ENCODE data around the gene CR1.
"Not testable (repeated sequence)": the region's sequence is repeated elsewhere in the genome, so short reads cannot be mapped to it uniquely, and the experiment has no call there.

Gene CR1

DNA sequence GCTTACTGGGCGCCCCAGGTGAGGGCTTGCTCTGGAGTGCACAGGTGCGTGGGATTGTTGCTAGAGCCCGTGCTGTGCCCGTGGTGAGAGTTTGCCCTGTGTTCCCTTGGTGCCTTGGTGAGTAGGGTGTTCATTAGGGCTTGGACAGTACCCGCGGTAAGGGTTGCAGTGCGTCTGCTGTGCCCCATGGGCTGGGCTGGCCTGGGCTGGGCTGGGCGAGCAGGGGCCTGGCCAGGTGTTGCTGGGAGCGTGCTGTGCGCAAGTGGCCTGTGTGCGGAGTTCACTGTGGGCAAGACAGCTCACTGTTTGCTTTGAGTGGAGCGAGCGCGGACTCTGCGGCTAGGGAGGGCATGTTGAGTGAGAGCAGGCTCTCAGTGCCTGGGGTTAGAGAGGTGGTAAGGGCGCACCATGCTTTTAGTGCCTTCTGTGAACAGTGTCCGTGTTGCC is 149.7 kb downstream of the CR1 start:
- no peak for ATAC-seq

DNA sequence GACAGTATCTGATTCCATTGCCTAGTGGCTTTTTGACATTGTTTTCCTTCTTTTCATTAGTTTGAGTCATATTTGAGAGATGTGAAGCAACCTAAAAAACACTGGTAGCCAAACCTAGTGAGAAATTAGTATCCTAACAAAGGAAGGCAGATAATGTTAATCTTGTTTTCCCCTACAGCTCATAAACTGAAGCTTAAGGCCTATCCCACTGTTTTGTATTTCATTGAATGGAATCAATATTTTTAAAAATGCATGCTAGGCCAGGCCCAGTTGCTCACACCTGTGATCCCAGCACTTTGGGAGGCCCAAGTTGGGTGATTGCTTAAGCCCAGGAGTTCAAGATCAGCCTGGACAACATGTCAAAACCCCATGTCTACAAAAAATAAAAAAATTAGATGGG is 150.2 kb downstream of the CR1 start:
- ATAC-seq, result no peak

DNA sequence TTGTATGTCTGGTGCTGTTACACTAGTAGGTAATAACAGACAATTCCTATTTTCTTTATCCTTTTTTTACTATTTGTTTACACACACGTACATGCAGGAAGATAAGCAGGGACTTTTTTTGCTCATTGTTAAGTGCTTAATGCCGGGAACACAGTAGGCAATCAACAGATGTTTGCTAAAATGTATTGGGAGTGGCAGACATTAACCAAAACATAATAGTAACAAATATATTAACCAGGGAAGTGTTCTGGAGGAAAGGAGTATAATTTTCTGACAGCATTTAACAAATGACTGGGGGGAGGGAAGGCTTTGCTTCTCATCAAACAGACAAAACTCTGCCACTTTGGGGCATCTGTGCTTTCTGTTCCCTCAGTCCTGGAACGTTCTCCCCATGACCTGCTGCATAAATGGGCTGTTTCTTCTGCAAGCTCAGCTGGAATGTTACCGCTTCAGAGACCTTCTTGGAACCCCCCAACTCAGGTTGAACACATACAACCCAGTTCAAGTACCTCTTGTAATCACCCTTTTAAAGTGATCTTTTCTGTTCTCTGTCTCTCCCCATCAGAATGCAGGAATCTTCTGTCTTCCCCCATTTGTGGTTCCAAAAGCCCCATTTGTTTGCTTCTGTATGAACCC is 151.1 kb downstream of the CR1 start:
- no peak for ATAC-seq

DNA sequence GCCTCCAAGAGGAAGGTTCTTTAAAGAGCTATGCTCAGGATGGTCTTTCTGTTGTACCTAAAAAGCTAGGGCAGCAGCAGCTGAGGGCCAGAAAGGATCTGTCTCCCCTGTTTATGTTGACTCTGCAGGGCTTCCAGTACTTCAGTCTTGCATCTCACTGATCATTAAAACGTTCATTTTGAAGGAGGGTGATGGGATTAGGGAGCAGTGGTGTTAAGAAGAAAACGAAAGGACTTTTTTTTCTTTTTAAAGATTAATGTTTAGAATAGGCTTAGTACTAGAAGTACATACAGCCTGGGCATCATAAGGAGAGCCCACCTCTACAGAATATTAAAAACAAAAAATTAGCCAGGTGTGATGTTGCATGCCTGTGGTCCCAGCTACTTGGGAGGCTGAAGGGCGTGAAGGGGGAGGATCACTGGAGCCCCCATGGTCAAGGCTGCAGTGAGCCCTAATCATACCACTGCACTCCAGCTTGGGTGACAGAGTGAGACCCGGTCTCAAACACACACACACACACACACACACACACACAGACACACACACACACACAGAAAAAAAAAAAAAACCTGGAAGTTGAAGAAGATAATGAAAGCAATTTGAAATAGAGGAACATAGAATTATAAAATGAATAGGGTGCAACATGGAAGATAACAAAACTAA is 151.8 kb downstream of the CR1 start:
- ATAC-seq, result no peak

DNA sequence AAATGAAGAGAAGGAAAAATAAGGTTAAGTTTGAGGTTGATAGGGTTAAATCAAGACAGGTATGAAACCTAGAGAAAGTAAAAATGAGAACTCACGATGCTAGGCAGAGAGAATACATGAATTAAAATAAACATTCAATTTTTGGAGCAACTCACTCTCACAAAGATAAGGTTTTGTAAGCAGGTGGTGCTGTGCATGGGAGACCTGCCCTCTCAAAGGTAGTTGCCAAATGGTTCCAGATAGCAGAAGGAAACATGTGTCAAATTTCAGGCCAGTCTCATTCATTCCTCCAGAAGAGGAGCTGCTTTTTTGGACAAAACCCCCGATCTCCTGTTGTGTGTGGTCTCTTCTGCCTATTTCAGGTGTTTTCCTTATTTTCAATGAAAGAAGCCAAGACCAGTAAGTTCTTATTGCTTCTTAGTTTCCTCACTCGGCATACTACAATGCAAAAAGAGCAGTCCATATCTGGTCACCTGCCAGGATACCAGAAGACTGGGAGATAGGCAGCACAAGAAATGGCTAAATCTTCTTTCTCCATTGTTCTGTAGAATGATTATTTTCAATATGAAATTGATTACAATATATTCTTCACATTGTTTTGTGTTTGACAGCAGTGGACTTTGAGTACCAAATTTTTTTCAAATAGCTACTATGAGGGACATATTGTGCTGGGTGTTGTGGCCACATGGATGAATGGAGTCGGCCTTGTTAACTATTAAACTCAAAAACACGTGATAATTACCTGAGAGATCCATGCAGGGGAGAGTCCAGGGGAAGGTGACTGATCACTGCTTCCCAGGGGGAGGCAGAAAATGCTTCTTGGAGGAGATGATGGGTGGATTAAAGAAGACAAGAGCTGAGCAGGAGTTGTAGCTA is 152.6 kb downstream of the CR1 start:
- no peak for ATAC-seq

DNA sequence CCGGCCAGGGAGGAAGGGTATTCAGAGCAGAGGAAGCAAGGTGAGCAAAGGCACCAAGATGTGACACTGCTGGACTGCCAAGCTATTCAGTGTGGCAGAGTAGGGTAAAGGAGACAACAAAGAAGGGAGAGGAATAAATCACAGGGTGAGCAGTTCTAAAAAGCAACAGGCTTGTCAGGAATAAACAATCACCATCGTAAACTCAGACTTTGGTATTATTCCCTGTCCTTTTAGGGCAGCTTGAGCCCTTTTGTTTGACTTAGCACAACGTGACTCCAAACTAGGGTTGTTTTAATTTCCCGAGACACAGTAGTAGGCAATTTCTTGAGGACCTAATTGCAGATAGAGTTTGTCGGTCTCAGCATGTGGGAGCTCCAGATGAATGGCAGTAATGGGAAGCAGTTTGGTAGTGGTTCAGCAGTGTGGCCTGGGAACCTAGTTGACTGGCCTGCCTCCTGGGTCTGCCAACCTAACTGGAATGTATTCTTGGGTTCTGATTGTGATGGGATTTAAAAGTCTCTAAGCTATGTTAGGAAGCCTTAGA is 153.3 kb downstream of the CR1 start:
- ATAC-seq, result no peak

DNA sequence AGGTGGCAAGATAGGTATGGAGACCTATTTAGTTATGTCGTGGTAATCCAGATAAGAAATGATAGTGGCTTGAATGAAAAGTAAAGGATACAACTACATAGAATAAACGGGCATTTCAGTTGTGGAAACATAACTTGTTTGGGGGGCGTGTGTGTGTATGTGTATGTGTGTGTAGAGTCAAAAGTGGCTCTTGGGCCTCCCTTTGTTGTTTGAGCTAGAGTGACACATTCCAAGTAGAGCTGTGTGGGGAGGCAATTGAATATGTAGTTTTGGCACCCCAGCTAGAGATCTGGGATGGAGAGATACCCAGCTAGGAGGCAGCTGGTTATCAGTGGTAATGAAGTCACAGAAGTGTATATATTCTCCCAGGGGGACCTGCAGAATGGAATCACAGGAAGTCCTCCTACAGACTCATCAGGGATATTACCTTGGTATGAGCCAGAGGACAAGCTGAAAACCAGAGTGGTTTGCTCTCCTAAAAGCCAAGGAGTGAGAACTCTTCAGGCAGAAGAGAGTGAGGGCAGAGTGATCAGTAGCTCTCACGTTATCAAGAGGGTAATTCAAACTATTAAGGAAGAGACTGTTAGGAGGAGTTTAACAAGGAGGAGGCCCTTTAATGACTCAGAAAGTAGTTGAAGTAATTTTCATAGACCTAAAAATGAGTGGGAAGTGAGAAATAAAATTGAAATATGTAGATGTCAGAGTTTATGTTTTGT is 154.1 kb downstream of the CR1 start:
- no peak for ATAC-seq

DNA sequence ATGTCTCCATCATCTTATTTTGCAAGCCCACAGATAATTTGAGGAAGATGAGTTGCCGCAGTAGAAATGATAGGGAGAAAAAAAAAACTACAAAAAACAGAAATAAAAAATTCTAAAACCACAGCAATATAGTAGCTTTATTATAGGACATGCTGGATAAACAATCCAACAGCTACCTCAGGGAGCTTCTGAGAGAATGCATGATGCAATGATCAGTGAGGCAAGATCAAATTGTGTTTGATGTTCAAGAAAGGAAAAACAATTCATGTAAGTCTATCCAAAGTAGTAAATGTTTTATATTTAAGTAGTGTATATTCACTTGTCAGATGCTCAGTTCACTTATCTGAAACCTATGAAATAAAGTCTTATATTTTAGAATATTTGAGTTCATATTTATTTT is 155.6 kb downstream of the CR1 start:
- ATAC-seq, result no peak

DNA sequence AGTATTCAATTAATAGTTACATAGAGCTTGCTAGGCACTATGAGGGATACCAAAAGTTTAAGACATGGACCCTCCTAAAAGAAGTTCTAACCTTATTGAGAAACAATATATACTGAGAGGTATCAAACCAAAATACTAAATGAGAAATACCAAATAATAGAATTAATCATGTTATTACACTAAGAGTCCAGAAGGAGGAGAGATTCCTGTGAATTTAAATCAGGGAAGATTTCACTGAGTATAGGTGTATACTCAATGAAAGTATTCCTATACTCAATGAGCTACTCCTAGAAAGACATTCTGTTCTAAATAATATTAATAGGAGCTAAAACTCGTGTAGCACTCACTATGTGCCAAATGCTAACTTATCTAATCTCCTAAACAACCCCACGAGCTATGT is 158.4 kb downstream of the CR1 start:
- ATAC-seq, result no peak

DNA sequence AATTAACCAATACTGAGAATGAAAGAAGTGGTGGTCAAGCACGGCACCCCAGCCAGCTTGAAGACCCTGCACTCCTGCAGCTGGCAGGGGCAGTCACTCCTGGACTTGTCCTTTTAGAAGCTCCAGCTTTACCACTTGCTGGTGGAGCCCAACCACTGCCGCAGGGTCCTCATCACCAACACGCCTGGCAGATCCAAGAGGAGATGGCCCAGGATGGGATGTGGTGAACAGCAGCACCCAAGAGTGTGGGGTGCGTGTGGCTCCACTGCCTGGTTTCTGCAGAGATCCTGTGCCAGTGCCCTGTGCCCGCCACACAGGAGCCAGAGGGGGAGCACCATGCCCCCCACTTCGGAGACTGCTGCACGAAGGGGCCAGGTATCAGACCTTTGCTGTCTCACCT is 162.5 kb downstream of the CR1 start:
- no peak for ATAC-seq

DNA sequence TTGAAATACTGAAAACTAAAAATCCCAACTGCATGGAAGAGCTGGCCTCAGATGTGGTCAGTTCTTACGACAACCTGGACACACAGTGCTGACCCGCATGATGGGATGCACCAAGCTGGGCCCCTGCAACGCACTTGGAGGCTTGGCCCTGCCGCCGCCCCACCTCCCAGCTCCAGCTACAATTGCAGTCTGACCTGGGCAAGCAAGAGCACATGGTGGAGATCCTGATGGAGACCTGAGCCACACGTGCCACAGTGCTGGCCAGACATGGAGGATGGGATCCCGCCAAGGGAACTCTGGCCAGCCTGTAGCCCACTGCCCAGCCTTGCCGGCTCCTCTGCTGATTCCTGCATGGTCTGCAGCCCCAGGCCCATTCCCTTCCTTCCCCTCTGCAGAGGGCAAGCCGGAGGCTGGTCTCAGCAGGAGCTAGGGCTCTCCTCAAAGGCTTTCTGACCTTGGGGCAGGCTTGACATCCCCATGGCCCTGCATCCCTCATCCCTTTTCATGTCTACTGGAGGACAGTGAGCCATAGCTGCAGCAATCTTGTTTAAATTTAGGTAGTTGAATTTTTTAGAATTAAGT is 163.0 kb downstream of the CR1 start:
- ATAC-seq, result no peak

DNA sequence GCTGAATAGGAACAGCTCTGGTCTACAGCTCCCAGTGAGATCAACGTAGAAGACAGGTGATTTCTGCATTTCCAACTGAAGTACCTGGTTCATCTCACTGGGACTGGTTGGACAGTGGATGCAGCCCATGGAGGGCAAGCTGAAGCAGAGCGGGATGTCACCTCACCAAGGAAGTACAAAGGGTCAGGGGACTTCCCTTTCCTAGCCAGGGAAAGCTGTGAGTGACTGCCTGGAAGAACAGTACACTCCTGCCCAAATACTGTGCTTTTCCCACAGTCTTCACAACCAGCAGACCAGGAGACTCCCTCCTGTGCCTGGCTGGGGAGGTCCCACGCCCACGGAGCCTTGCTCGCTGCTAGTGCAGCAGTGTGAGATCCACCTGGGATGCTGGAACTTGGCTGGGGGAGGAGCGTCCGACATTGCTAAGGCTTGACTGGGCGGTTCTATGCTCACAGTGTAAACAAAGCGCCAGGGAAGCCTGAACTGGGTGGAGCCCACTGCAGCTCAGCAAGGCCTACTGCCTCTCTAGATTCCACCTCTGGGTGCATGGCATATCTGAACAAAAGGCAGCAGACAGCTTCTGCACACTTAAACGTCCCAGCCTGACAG is 163.7 kb downstream of the CR1 start:
- no peak for ATAC-seq

DNA sequence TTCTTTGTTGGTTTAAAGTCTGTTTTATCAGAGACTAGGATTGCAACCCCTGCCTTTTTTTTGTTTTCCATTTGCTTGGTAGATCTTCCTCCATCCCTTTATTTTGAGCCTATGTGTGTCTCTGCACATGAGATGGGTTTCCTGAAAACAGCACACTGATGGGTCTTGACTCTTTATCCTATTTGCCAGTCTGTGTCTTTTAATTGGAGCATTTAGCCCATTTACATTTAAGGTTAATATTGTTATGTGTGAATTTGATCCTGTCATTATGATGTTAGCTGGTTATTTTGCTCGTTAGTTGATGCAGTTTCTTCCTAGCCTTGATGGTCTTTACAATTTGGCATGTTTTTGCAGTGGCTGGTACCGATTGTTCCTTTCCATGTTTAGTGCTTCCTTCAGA is 165.5 kb downstream of the CR1 start:
- ATAC-seq, result not testable (repeated sequence)

DNA sequence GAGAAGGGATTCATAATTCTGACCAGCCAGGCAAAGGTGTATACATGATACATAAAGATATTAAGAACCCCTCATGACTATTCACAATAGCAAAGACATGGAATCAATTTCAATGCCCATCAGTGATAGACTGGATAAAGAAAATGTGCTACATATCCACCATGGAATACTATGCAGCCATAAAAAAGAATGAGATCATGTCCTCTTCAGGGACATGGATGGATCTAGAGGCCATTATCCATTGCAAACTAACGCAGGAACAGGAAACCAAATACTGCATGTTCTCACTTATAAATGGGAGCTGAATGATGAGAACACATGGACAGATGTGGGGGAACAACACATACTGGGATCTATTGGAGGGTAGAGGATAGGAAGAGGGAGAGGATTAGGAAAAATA is 170.4 kb downstream of the CR1 start:
- ATAC-seq, result no peak

DNA sequence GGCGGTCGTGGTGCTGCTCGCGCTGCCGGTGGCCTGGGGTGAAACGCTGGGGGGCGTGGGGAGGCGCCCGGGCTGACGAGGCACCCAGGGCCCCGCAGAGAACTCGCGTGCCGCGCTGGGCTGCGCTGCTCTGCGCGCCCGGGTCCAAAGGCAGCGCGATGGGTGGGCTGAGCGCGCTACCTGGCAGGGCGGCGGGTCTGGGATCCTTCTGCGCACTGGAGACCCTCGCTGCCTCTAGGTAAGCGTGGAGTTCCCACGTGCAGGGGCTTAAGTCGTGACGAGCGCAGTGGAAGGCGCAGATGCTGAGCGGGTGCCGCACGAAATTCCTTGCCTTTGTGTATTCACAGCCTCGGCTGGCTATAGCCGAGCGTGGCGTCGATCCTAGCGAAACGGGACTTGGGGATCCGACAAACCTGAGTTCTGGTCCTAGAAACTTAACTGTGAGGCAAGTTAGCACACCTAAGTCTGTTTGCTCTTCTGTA is 173.6 kb downstream of the CR1 start:
- ATAC-seq, result no peak

DNA sequence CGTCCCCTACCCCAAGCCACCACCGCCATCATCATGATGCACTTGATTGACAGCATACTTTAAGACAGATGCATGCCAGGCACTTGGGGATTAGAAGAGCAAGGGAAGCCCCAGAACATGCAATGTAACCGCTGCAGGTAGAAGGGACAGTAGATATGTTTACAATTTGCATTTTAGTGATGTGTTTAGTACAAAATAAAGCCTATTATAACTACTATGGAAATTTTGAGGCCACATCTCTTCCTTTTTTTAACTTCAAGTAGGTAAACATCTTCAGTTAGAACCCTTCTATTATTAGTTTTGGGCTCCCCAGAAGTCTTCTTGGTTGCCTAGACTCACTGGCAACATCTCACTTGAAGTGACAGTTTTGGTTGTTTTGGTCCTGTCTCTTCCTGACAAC is 174.2 kb downstream of the CR1 start:
- no peak for ATAC-seq

DNA sequence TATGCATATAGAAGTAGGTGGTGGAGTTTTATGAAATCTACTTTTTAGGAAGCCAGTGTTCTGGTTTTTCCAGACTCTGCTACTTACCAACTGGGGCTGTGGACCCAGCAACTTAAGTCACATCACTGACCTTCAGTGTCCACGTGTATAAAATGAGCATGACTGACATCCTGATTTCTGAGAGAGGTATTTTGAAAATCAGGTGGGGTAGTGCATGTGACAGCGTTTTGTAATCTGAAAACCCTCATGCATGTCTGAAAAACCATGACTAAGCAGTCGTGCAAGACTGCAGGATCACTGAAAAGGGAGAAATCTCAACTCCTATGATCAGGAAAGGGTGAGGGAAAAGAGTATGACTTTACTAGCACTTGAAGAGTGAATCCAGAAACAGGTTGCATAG is 175.0 kb downstream of the CR1 start:
- ATAC-seq, result no peak

DNA sequence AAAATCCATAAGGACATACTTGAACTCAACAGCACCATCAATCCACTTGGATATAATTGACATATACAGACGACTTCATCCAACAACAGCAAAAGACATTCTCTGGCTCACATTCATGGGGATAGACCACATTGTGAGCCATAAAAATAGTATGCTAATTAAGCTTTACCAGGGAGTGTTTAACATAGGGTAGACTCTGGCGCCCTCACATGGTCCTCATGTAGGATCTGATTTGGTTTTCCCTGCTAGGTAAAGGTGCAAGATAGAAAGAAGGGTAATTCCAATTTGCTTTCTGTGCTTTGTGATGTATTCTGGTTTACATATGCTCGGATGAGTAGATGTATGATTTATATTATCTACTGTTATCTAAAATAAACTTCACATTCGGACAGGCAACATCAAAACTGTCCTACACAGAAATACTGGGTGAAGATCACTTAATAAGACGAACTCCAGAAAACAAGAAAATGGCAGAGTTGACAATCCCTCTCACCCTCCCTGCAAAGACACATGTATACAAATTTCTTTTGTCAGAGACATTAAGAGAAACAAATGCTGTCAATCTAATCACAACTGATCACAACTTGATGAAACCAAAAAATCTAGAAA is 176.7 kb downstream of the CR1 start:
- ATAC-seq, result no peak

DNA sequence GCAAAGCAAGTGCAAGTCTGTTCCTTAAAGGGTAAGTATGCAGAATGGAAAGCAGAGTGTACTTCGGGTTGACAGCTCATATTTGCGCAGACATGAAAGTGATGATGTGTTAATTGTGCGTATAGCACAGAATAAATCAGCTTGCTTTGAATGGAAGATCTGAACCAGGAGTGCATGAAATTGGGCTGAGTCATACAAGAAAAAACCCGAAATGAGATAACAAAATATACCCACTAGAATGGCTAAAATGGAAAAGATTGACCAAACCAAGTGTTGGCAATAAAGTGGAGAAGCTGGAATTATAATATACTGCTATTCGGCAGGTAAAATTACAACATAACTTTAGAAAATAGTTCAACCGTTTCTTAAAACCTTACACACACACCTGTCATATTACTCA is 177.4 kb downstream of the CR1 start:
- ATAC-seq, result peak in 1 of 2 donors; percentile 56

DNA sequence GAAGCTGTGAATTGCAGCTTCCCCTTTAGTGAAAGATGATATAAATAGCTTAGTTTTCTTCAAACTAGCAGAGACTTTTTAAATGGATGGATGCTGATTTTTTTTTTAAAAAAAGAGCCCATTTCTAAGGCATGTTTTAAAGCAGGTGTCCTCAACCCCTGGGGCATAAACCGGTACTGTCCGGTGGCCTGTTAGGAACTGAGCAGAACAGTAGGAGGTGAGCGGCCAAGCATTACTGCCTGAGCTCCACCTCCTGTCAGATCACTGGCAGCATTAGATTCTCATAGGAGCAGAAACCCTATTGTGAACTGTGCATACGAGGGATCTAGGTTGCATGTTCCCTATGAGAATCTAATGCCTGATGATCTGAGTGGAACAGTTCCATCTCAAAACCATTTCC is 180.2 kb downstream of the CR1 start:
- ATAC-seq, result no peak

DNA sequence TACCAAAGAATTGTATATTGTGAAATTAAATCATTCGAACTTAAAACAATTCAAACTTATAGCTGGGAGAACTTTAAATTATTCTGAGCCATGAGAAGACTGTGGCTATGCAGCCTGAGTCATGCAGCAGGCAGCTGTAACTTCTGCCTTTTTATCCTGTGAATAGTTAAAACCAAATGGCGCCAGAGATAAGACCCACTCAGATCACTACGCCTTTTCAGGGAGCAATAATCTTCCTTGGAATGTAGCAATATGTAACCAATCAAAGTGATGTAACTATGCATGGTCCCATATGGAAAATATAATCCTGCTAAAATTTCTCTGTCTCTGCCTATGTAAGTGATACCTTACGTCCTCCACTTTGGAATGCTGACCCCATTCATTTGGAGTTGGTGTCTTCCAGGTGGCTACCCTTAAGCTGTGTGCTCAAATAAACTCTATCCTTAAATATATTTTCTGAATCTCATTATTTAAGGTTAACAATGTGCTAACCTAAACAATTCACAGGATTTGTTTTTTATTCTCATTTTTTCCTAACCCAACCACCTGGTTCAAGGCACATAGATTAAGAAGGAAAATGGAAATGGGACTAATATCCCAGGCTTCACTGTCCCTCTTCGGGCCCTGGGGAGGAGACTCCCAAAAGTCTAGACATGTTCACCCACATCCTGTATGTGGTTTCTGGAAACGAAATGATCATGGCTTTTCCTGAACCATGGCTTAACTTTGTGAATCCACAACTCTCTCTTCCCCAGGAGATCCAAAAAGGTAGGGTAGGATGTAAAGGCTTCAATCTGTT is 184.8 kb downstream of the CR1 start:
- not testable (repeated sequence) for ATAC-seq
